Subcutaneous adipose tissue (tissue), 4 donors: ENCODE data around the gene ADCY9. TPM values are rescaled to one million over a fixed set of nuclear protein-coding genes. Genes with fewer than 3 reads are reported as not detected.

ENCODE experiments used
- total RNA-seq, 4 donors: library from RNA; depleted of rRNA; stranded (reverse); fragments of >200 nt; gene quantifications; one replicate each; pipeline ENCODE4 v1.1.0, GENCODE V29; 2016
- TF ChIP-seq, protein P1 (sequence below): fragments of 450-650 bp; IDR thresholded peaks from one replicate; pipeline ENCODE4 v1.5.1; 2016; ENCODE audit warnings: low read depth, mild to moderate bottlenecking, control low read depth, antibody characterized with exemption, moderate library complexity

Gene ADCY9
- total RNA-seq, 4 donors from 2014 or later: 9.5 to 16.4 (median 9.8) TPM

DNA sequence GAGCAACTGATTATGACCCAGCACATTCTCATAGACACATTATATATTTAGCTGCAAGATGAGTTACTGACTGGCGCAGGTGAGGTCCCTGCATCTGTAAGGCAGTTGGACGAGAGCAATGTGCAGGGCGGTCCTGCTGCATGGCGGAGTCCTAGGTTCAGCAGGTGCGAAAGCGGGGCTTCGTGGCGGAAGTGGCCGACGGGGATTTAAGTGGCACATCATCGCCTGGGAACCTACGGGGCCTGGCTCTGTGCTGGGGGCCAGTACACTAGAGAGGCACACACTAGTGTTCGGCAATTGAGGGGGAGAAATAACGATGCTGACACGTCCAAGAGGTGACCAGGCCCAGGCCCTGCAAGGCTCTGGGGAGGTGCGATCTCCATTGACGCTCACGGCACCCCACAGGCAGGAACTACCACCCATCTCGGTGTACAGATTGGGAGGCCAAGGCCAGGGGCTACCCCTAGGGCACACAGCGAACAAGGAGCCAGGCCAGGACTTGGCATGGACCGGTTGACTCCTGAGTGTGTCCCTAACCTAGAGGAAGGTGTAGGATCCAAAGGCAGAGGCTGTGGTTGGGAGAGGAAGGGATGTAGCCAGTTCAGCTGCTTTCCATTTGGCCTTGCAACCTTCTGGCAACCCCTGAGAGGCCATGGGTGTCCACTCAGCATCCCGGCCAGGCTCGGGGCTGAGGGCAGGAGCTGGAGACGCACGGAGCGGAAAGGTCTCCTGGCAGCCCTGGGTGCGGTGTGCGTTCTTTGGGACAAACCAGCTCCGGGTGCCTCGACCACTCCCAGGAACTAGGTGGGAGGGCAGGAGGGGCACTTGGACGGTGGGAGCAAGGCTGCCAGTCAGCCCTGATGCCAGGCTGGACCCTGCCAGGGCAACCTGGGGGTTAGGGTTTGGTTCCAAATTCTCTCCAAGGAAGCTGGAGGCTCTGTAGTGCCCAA, 131.9 kb downstream of the ADCY9 start:
- TF ChIP-seq, protein P1, sequence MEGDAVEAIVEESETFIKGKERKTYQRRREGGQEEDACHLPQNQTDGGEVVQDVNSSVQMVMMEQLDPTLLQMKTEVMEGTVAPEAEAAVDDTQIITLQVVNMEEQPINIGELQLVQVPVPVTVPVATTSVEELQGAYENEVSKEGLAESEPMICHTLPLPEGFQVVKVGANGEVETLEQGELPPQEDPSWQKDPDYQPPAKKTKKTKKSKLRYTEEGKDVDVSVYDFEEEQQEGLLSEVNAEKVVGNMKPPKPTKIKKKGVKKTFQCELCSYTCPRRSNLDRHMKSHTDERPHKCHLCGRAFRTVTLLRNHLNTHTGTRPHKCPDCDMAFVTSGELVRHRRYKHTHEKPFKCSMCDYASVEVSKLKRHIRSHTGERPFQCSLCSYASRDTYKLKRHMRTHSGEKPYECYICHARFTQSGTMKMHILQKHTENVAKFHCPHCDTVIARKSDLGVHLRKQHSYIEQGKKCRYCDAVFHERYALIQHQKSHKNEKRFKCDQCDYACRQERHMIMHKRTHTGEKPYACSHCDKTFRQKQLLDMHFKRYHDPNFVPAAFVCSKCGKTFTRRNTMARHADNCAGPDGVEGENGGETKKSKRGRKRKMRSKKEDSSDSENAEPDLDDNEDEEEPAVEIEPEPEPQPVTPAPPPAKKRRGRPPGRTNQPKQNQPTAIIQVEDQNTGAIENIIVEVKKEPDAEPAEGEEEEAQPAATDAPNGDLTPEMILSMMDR: no peak

DNA sequence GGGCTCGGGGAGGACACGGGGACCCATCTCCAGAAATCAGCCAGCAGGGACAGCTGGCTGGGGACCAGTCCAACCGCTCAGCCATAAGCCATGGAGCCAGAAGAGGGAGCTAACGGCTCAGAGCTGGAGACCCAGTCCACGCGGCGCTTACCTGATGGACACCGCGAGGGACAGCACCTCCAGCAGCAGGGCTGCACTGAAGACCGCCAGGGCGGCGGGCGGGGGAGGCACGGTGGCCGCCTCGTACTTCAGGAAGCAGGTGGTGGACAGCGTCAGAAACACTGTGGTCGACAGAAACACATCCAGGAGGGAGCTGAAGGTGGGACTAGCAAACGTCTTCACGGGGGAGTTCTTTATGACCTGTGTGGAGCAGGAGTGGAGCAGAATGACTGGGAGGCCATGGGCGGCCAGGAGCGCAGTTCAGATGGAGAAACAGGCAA, 133.1 kb downstream of the ADCY9 start:
- TF ChIP-seq, protein P1: no peak

DNA sequence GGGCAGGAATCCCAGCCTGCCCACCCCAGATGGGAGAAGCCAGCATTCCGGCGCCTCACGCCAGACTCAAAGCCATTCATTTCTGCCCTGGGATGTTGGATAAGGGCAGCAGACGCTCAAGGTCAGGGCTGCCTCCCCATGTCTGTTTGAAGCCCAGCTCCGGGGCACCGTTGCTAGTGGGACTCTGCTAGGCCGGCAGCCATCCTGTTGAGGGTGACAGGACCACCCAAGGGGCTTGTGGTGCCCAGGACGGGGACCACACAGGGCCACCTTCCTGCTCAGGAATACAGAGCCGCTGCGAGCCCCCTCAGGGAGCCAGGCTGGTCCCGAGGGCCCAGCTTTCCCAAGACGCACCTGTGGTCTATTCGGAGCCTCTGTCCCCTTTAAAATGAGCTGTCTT, 134.0 kb downstream of the ADCY9 start:
- TF ChIP-seq, protein P1: no peak

- TF ChIP-seq, protein P1: no peak
Measured at GRCh38 chr16:3980253-3981111, 135.8 kb downstream of the ADCY9 start.

DNA sequence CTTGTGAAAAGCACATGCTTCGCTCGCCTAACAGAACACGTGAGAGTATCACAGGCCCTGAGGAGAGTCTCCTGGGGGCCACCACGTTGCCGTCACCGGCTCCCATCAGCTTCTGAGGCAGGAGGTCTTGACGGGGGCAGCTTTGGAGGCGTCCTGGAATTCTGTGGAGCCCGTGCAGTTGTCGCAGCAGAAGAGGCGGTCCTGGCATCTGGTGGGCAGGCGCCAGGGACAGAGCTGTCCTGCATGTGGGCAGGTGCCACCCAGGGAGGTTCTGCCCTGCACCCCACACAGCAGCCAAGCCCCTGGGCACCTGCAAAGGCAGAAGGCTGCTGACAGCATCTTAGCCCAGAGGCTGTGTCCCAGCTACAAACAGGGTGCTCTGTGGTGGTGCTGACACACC, 136.7 kb downstream of the ADCY9 start:
- TF ChIP-seq, protein P1: no peak

GRCh38 chr16:3979070-3979469, 137.2 kb downstream of the ADCY9 start:
- TF ChIP-seq, protein P1: no peak

- TF ChIP-seq, protein P1: no peak
Measured at GRCh38 chr16:3977376-3977775, 138.9 kb downstream of the ADCY9 start.
